GM12878 (cell line): Measurements from ENCODE around the gene PRKCE. TPM values are rescaled to one million over a fixed set of nuclear protein-coding genes. Genes with fewer than 3 reads are reported as not detected.

Experiments used
- ATAC-seq: fragments of 200-7000 bp; cut with Tn5 transposase; 3 replicates; pipeline ENCODE4 v1.9.1; 2020; ENCODE audit warnings: mild to moderate bottlenecking, moderate library complexity
- BruUV-seq: library from RNA; stranded (reverse); fragments of 400-500 nt; replicated peaks from 2 replicates; lab custom pipeline; 2021; lab: Mats Ljungman, UMichigan
- CTCF ChIA-PET: fragments of 300-600 bp; sonication (Branson Sonifier 250); formaldehyde crosslinking; extraction: SDS; loops from one replicate; lab custom pipeline; 2021; ENCODE audit warnings: inconsistent platforms; lab: Yijun Ruan, JAX
- POLR2A ChIA-PET: fragments of 350-600 bp; formaldehyde crosslinking; extraction: SDS; loops from one replicate; lab custom pipeline; 2021; ENCODE audit warnings: inconsistent platforms; lab: Charles Lee
- RAD21 ChIA-PET: fragments of 300-600 bp; sonication (Branson Sonifier 250); formaldehyde crosslinking; loops from one replicate; lab custom pipeline; 2023; ENCODE audit warnings: antibody characterized with exemption; ENCODE audit not compliant: unreplicated experiment; lab: Charles Lee
- SMC1A ChIA-PET: fragments of 300-600 bp; sonication (Branson Sonifier 250); formaldehyde crosslinking; loops from one replicate; lab custom pipeline; 2023; ENCODE audit not compliant: unreplicated experiment, uncharacterized antibody; lab: Charles Lee
- DNase-seq: peaks from one replicate; pipeline ENCODE4 v3.0.0-alpha.2; 2011; ENCODE audit warnings: low read depth, low spot score
- FAIRE-seq: peaks from 3 replicates; lab custom pipeline; 2011; peaks lifted over from hg19 to GRCh38; lab: Jason Lieb, UNC
- H2AFZ ChIP-seq: 2 replicates; pipeline ENCODE4 v1.6.0; 2011; ENCODE audit warnings: low read depth, low read length, control low read depth; ENCODE audit not compliant: control insufficient read depth
- H3K27ac ChIP-seq: 2 replicates; pipeline ENCODE4 v1.5.1; 2011; ENCODE audit warnings: control low read depth; ENCODE audit not compliant: control insufficient read depth, insufficient read depth
- H3K27me3 ChIP-seq, 2 experiments: replicated peaks in 1 of 2; 2 replicates each; pipeline versions ENCODE4 v1.6.0 to v1.6.1; 2011; ENCODE audit warnings: low read length in 1 of 2; ENCODE audit not compliant: control insufficient read depth in 2 of 2, insufficient read depth in 2 of 2
- H3K36me3 ChIP-seq, 2 experiments: 2 replicates each; pipeline ENCODE4 v1.5.1; 2011; ENCODE audit warnings: low read length in 1 of 2; ENCODE audit not compliant: control insufficient read depth in 2 of 2, insufficient read depth in 2 of 2
- H3K4me1 ChIP-seq: 2 replicates; pipeline ENCODE4 v1.6.1; 2011; ENCODE audit warnings: mild to moderate bottlenecking, low read length, moderate library complexity, mixed read lengths; ENCODE audit not compliant: control insufficient read depth, insufficient read depth
- H3K4me2 ChIP-seq: 2 replicates; pipeline ENCODE4 v1.6.0; 2011; ENCODE audit warnings: control low read depth; ENCODE audit not compliant: control insufficient read depth, insufficient read depth
- H3K4me3 ChIP-seq: fragments of 200-600 bp; sonication (generic); 2 replicates; pipeline ENCODE4 v1.5.1; 2016
- H3K79me2 ChIP-seq: 2 replicates; pipeline ENCODE4 v1.6.0; 2011; ENCODE audit warnings: low read length; ENCODE audit not compliant: control insufficient read depth, insufficient read depth
- H3K9ac ChIP-seq: 2 replicates; pipeline ENCODE4 v1.8.0; 2011; ENCODE audit warnings: low read length, control low read depth, mixed read lengths; ENCODE audit not compliant: control insufficient read depth, insufficient read depth
- H3K9me3 ChIP-seq: replicated peaks from 3 replicates; pipeline ENCODE4 v1.5.1; 2011; ENCODE audit warnings: mild to moderate bottlenecking, low read length; ENCODE audit not compliant: control insufficient read depth, insufficient read depth
- H4K20me1 ChIP-seq: 2 replicates; pipeline ENCODE4 v1.6.0; 2011; ENCODE audit not compliant: control insufficient read depth, insufficient read depth
- BCLAF1 ChIP-seq: fragments of 450-650 bp; IDR thresholded peaks from 2 replicates; pipeline ENCODE4 v1.6.1; 2017; ENCODE audit warnings: antibody characterized with exemption, mild to moderate bottlenecking, moderate library complexity
- DPF2 ChIP-seq: fragments of 450-650 bp; IDR thresholded peaks from 2 replicates; pipeline ENCODE4 v1.6.1; 2017; ENCODE audit warnings: mild to moderate bottlenecking
- EGR1 ChIP-seq, 2 experiments: IDR thresholded peaks; 1 replicate in 1 of 2; 2 replicates in 1 of 2; pipeline ENCODE4 v1.6.1; 2011 to 2012; ENCODE audit warnings: low read depth in 2 of 2, low read length in 2 of 2, borderline replicate concordance in 1 of 2, mild to moderate bottlenecking in 1 of 2, moderate library complexity in 1 of 2
- ELK1 ChIP-seq: IDR thresholded peaks from 2 replicates; pipeline ENCODE4 v1.6.1; 2012; ENCODE audit warnings: low read depth, low read length, improper control_type of control experiment
- FOXM1 ChIP-seq: IDR thresholded peaks from 2 replicates; pipeline ENCODE4 v1.6.1; 2012; ENCODE audit warnings: low read depth, mild to moderate bottlenecking, inconsistent platforms, low read length, moderate library complexity
- GATAD2B ChIP-seq: fragments of 450-650 bp; conservative IDR thresholded peaks from 2 replicates; pipeline ENCODE4 v1.6.1; 2017; ENCODE audit warnings: low read depth, mild to moderate bottlenecking, moderate library complexity
- HSF1 ChIP-seq: fragments of 150-350 bp; IDR thresholded peaks from 2 replicates; pipeline ENCODE4 v1.6.1; 2014; ENCODE audit warnings: mild to moderate bottlenecking, low read depth, low read length
- MYB ChIP-seq: fragments of 150-350 bp; IDR thresholded peaks from 2 replicates; pipeline ENCODE4 v1.6.1; 2014; ENCODE audit warnings: mild to moderate bottlenecking, low read depth, low read length, borderline replicate concordance
- POU2F2 ChIP-seq: IDR thresholded peaks from 3 replicates; pipeline ENCODE4 v1.6.1; 2011; ENCODE audit warnings: low read depth, mild to moderate bottlenecking, low read length, borderline replicate concordance
- RAD21 ChIP-seq: IDR thresholded peaks from 2 replicates; pipeline ENCODE4 v1.6.1; 2011; ENCODE audit warnings: mild to moderate bottlenecking, low read depth, low read length, moderate library complexity; ENCODE audit not compliant: insufficient read depth
- RELA ChIP-seq: fragments of 450-650 bp; IDR thresholded peaks from 2 replicates; pipeline ENCODE4 v1.8.0; 2014; ENCODE audit warnings: borderline replicate concordance; ENCODE audit not compliant: partially characterized antibody
- SKIL ChIP-seq: fragments of 450-650 bp; IDR thresholded peaks from 2 replicates; pipeline ENCODE4 v1.6.1; 2017; ENCODE audit warnings: mild to moderate bottlenecking, low read depth, inconsistent platforms; ENCODE audit not compliant: poor library complexity, severe bottlenecking
- ZNF24 ChIP-seq: fragments of 450-650 bp; IDR thresholded peaks from 2 replicates; pipeline ENCODE4 v1.6.1; 2017; ENCODE audit warnings: antibody characterized with exemption, mild to moderate bottlenecking
- WGBS: methylation state at CpG from one replicate; pipeline ENCODE4 v1.1.6; 2016; ENCODE audit warnings: low lambda C conversion rate; ENCODE audit not compliant: insufficient replicate concordance, insufficient coverage; ENCODE audit errors: missing lambda C conversion rate; 5-methylcytosine and 5-hydroxymethylcytosine counted together
- in situ Hi-C: fragments of 300-500 bp; cut with MboI; formaldehyde crosslinking; loops from 9 replicates; pipeline ENCODE4 v1.14.3; 2018; ENCODE audit warnings: mixed read lengths
- intact Hi-C: fragments of 100-400 bp; cut with micrococcal nuclease; formaldehyde crosslinking; loops from one replicate; pipeline ENCODE4 v1.14.2; 2022; ENCODE audit not compliant: unreplicated experiment
- polyA plus RNA-seq, 11 experiments: library from polyadenylated mRNA; depleted of rRNA in 4 of 11; unstranded in 6 of 11; stranded (reverse) in 5 of 11; fragments of >200 nt; fragmentation: Nextera tagmentation in 4 of 11; fragmentation: Illumina TruSeq in 1 of 11; extraction: Ambion mirVana in 4 of 11; extraction: Trizol in 1 of 11; gene quantifications; 1 replicate in 1 of 11; 2 replicates in 10 of 11; pipeline versions ENCODE4 v1.2.1 to v1.2.3, GENCODE V29; 2011 to 2016; ENCODE audit warnings: inconsistent platforms in 2 of 11, missing spikeins in 2 of 11, low read depth in 1 of 11
- total RNA-seq, 4 experiments: library from RNA; depleted of rRNA in 3 of 4; stranded (reverse); fragments of >200 nt in 3 of 4; fragmentation: Illumina TruSeq in 1 of 4; extraction: Trizol in 1 of 4; gene quantifications; 2 replicates each; pipeline versions ENCODE4 v1.2.1 to v1.2.3, GENCODE V29; 2013 to 2021
- TF ChIP-seq, protein P1 (sequence below): IDR thresholded peaks from 2 replicates; pipeline ENCODE4 v1.6.1; 2011; ENCODE audit warnings: borderline replicate concordance, low read depth, mild to moderate bottlenecking, moderate library complexity, mixed read lengths, low read length; ENCODE audit not compliant: insufficient read depth; ENCODE audit errors: extremely low read length

PRKCE gene
- total and polyA plus RNA-seq, 10 of the 15 experiments (the other 5 are each of a cell fraction or from before 2014, with no cell fraction given), result 2.6 to 28.2 (median 11.3) TPM

DNA sequence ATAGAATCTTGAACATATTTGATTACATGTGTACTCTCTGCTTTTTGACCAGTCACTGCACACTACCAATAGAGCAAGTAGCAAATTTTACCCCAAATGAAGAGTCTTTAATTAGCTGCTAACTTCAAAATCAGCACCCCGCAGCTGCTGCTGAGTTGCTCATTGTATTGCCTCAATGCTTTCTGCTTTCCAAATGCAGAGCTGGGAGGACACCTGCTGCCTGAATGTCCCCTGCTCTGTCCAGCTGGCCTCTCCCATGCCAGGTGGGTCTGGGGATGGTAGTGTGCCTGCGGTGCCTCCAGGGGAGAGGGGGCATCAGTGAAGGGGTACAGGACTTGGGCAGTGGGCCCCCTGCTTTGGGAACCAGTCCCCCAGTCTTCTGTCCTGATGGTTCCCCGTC lies 184.8 kb downstream of the PRKCE start:
- SMC1A ChIA-PET, result interaction anchor here (0.8 to 15.3 kb wide), 29 partner anchors 8 to 854 kb away, joined by 3 to 246 read pairs (median 7); partner anchors contain the start of gene PRKCE
- ATAC-seq (peak; percentile 17), FAIRE-seq (no peak), DNase-seq (no peak)
- 0% methylated on average over 3 of the region's 3 CpGs for WGBS
- Histone ChIP-seq H3K4me1 (peaks cover 78% of the 10 kb centered on the region), H3K36me3 (no peaks in the 10 kb centered on the region), H3K9me3 (no peaks in the 10 kb centered on the region; the same call in 1 of the 3 replicates), H3K9ac (peak overlapping the region; percentile 68), H2AFZ (peak overlapping the region; percentile 48; the same call in 1 of the 2 replicates), H4K20me1 (no peaks in the 10 kb centered on the region), H3K79me2 (peaks cover 15% of the 10 kb centered on the region), H3K4me3 (peak overlapping the region; percentile 43; the same call in 1 of the 2 replicates), H3K4me2 (peak overlapping the region; percentile 92), H3K27ac (peak overlapping the region; percentile 86), H3K27me3 (no peaks in the 10 kb centered on the region)
- intact Hi-C loops, result loop anchor here (2.0 kb wide), 4 partner anchors 100 to 194 kb away; partner anchors contain the start of gene PRKCE
- RAD21 ChIA-PET, result interaction anchor here (0.8 to 11.2 kb wide), 25 partner anchors 8 to 225 kb away, joined by 3 to 111 read pairs (median 6); partner anchors contain the start of genes PRKCE and SRBD1
- BruUV-seq, result no TSS peak
- in situ Hi-C loops, result no loop called here
- CTCF ChIA-PET, result interaction anchor here (0.6 to 5.0 kb wide), 21 partner anchors 9 to 251 kb away, joined by 3 to 68 read pairs (median 4); no protein-coding TSS in a partner anchor
- POLR2A ChIA-PET, result interaction anchor here (0.6 to 11.1 kb wide), 9 partner anchors 9 to 185 kb away, joined by 3 to 77 read pairs (median 7); partner anchors contain the start of gene PRKCE
- TF ChIP-seq BCLAF1 (no peak), EGR1 (IDR thresholded peaks at IDR 0.05; ENCODE audit: borderline replicate concordance in 1 of 2, low read depth in 2 of 2, low read length in 2 of 2) (no peak), SKIL (no peak), RELA (no peak), ZNF24 (no peak), DPF2 (no peak), POU2F2 (no peak; the same call in 2 of the 3 replicates), GATAD2B (no peak; the same call in 1 of the 2 replicates), ELK1 (no peak), MYB (no peak), RAD21 (peak; percentile 69), FOXM1 (peak; percentile 41), HSF1 (no peak)
- TF ChIP-seq, protein P1, sequence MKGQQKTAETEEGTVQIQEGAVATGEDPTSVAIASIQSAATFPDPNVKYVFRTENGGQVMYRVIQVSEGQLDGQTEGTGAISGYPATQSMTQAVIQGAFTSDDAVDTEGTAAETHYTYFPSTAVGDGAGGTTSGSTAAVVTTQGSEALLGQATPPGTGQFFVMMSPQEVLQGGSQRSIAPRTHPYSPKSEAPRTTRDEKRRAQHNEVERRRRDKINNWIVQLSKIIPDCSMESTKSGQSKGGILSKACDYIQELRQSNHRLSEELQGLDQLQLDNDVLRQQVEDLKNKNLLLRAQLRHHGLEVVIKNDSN, result no peak
